GM19099 (cell line): ENCODE data around the gene KCNH6.

ENCODE experiments used
- POLR2A ChIP-seq: IDR thresholded peaks from 3 replicates; pipeline ENCODE4 v1.6.1; 2011; ENCODE audit warnings: low read depth; ENCODE audit not compliant: insufficient read length; ENCODE audit errors: extremely low read depth

The KCNH6 gene

GRCh38 chr17:63533433-63534077 lies 10.4 kb downstream of the KCNH6 start:
- TF ChIP-seq POLR2A: no peak

GRCh38 chr17:63534078-63534570 lies 11.0 kb downstream of the KCNH6 start:
- no peak for TF ChIP-seq POLR2A

GRCh38 chr17:63534816-63535455 lies 11.8 kb downstream of the KCNH6 start:
- TF ChIP-seq POLR2A: no peak

- TF ChIP-seq POLR2A: no peak
These were observed 12.5 kb downstream of the KCNH6 start for GRCh38 chr17:63535640-63536039.

GRCh38 chr17:63537001-63537400 lies 13.8 kb downstream of the KCNH6 start:
- no peak for TF ChIP-seq POLR2A

- no peak for TF ChIP-seq POLR2A
These were observed 15.0 kb downstream of the KCNH6 start for GRCh38 chr17:63537991-63538692.

GRCh38 chr17:63538693-63539595 lies 15.8 kb downstream of the KCNH6 start:
- TF ChIP-seq POLR2A: no peak

GRCh38 chr17:63540590-63540989 lies 17.4 kb downstream of the KCNH6 start:
- no peak for TF ChIP-seq POLR2A

- no peak for TF ChIP-seq POLR2A
These were observed 19.0 kb downstream of the KCNH6 start for GRCh38 chr17:63542218-63542545.

GRCh38 chr17:63542942-63543821 lies 20.0 kb downstream of the KCNH6 start:
- TF ChIP-seq POLR2A: no peak

- no peak for TF ChIP-seq POLR2A
These were observed 20.8 kb downstream of the KCNH6 start for GRCh38 chr17:63543822-63544420.

- no peak for TF ChIP-seq POLR2A
These were observed 21.5 kb downstream of the KCNH6 start for GRCh38 chr17:63544467-63545301.

- no peak for TF ChIP-seq POLR2A
These were observed 23.3 kb downstream of the KCNH6 start for GRCh38 chr17:63546308-63547082.

GRCh38 chr17:63547083-63547523 lies 23.9 kb downstream of the KCNH6 start:
- no peak for TF ChIP-seq POLR2A
